B cell (primary cell): ENCODE results near the gene CHRNA4. TPM values are rescaled to one million over a fixed set of nuclear protein-coding genes. Genes with fewer than 3 reads are reported as not detected.

Experiments
- ATAC-seq: fragments of 200-7000 bp; cut with Tn5 transposase; one replicate; pipeline ENCODE4 v1.10.0; 2021; ENCODE audit warnings: low read depth, mild to moderate bottlenecking, moderate number of reproducible peaks, moderate library complexity
- CTCF ChIA-PET: fragments of 350-600 bp; sonication (Branson Sonifier 250); formaldehyde crosslinking; loops from one replicate; lab custom pipeline; 2021; ENCODE audit warnings: antibody characterized with exemption, inconsistent platforms; lab: Charles Lee
- POLR2A ChIA-PET: fragments of 350-600 bp; sonication (Branson Sonifier 250); formaldehyde crosslinking; loops from one replicate; lab custom pipeline; 2021; ENCODE audit warnings: antibody characterized with exemption; lab: Charles Lee
- DNase-seq: peaks from one replicate; pipeline ENCODE4 v3.0.0; 2013
- H2AFZ ChIP-seq: 2 replicates; pipeline ENCODE4 v1.6.1; 2012; ENCODE audit warnings: mild to moderate bottlenecking, low read depth, low read length; ENCODE audit not compliant: insufficient read depth, poor library complexity, severe bottlenecking
- H3K27ac ChIP-seq, 2 donors: 1 replicate in 1 of 2; 2 replicates in 1 of 2; pipeline ENCODE4 v1.5.1; 2012 to 2013; ENCODE audit warnings: low read length in 2 of 2, mild to moderate bottlenecking in 2 of 2, moderate library complexity in 1 of 2
- H3K27me3 ChIP-seq, 4 experiments: fragments of 200-600 bp in 1 of 4; sonication (generic) in 1 of 4; replicated peaks in 1 of 4; 1 replicate in 2 of 4; 2 replicates in 2 of 4; pipeline versions ENCODE4 v1.6.1 to v1.7.0; 2013 to 2016; ENCODE audit warnings: low read length in 3 of 4, mild to moderate bottlenecking in 2 of 4, mixed read lengths in 1 of 4, moderate library complexity in 1 of 4; ENCODE audit not compliant: insufficient read depth in 4 of 4, control insufficient read depth in 3 of 4; ENCODE audit errors: control extremely low read depth in 1 of 4
- H3K36me3 ChIP-seq, 2 experiments: replicated peaks in 1 of 2; 1 replicate in 1 of 2; 2 replicates in 1 of 2; pipeline versions ENCODE4 v1.6.1 to v1.7.1; 2013; ENCODE audit warnings: low read length in 1 of 2; ENCODE audit not compliant: insufficient read depth in 2 of 2, control insufficient read depth in 1 of 2; ENCODE audit errors: control extremely low read depth in 1 of 2, extremely low read depth in 1 of 2
- H3K4me1 ChIP-seq, 2 donors: fragments of 200-600 bp in 1 of 2; sonication (generic) in 1 of 2; 1 replicate in 1 of 2; 2 replicates in 1 of 2; pipeline versions ENCODE4 v1.5.1 to v1.6.1; 2013 to 2017; ENCODE audit warnings: low read length in 2 of 2; ENCODE audit not compliant: control insufficient read depth in 2 of 2, insufficient read depth in 2 of 2
- H3K4me2 ChIP-seq: replicated peaks from 2 replicates; pipeline ENCODE3; 2012; ENCODE audit warnings: mild to moderate bottlenecking, low read depth, low read length; ENCODE audit not compliant: poor library complexity, severe bottlenecking
- H3K4me3 ChIP-seq, 5 experiments: fragments of 200-600 bp in 1 of 5; sonication (generic) in 1 of 5; 1 replicate in 3 of 5; 2 replicates in 2 of 5; pipeline versions ENCODE4 v1.5.1 to v1.7.0; 2011 to 2016; ENCODE audit warnings: low read length in 4 of 5, mild to moderate bottlenecking in 4 of 5, low read depth in 2 of 5, control low read depth in 1 of 5, moderate library complexity in 1 of 5; ENCODE audit not compliant: insufficient read depth in 1 of 5; ENCODE audit errors: control extremely low read depth in 1 of 5, extremely low read depth in 1 of 5
- H3K79me2 ChIP-seq: fragments of 200-600 bp; sonication (generic); one replicate; pipeline ENCODE4 v1.6.0; 2016; ENCODE audit warnings: low read length; ENCODE audit not compliant: control insufficient read depth, insufficient read depth
- H3K9ac ChIP-seq: fragments of 200-600 bp; sonication (generic); 2 replicates; pipeline ENCODE4 v1.6.1; 2017; ENCODE audit warnings: mild to moderate bottlenecking, low read length, moderate library complexity
- H3K9me3 ChIP-seq, 3 donors: one replicate each; pipeline versions ENCODE4 v1.6.1 to v1.7.1; 2013; ENCODE audit warnings: low read length in 2 of 3; ENCODE audit not compliant: control insufficient read depth in 2 of 3, insufficient read depth in 1 of 3; ENCODE audit errors: control extremely low read depth in 1 of 3
- H4K20me1 ChIP-seq: 2 replicates; pipeline ENCODE4 v1.6.0; 2012; ENCODE audit warnings: mild to moderate bottlenecking, low read length; ENCODE audit not compliant: insufficient read depth, control insufficient read depth, poor library complexity, severe bottlenecking
- H3K27ac Mint-ChIP-seq: one replicate; pipeline ENCODE4 v1.8.0; 2021; ENCODE audit warnings: mixed read lengths
- H3K27me3 Mint-ChIP-seq: one replicate; pipeline ENCODE4 v1.8.0; 2021; ENCODE audit warnings: mixed read lengths
- H3K4me1 Mint-ChIP-seq: one replicate; pipeline ENCODE4 v1.8.0; 2021; ENCODE audit warnings: mixed read lengths
- H3K4me3 Mint-ChIP-seq: one replicate; pipeline ENCODE4 v1.8.0; 2021; ENCODE audit warnings: mixed read lengths
- H3K9me3 Mint-ChIP-seq: one replicate; pipeline ENCODE4 v1.8.0; 2022; ENCODE audit warnings: mixed read lengths; ENCODE audit not compliant: insufficient read depth
- EZH2 ChIP-seq: IDR thresholded peaks from 2 replicates; pipeline ENCODE4 v1.6.1; 2012; ENCODE audit warnings: borderline replicate concordance, low read depth, mild to moderate bottlenecking, moderate library complexity, low read length; ENCODE audit not compliant: insufficient read depth, poor library complexity, severe bottlenecking
- WGBS: methylation state at CpG from one replicate; pipeline ENCODE4 v1.1.5; 2013; ENCODE audit warnings: missing lambda C conversion rate; ENCODE audit not compliant: insufficient coverage; 5-methylcytosine and 5-hydroxymethylcytosine counted together
- intact Hi-C: fragments of 100-400 bp; cut with micrococcal nuclease; formaldehyde crosslinking; loops from one replicate; pipeline ENCODE4 v1.10.0; 2022
- polyA plus RNA-seq: library from polyadenylated mRNA; depleted of rRNA; stranded (reverse); fragments of >200 nt; gene quantifications from 2 replicates; pipeline ENCODE4 v1.2.3, GENCODE V29; 2012
- total RNA-seq, 2 donors: library from RNA; stranded (reverse); fragments of 120-200 nt in 1 of 2; gene quantifications; 1 replicate in 1 of 2; 2 replicates in 1 of 2; pipeline versions ENCODE4 v1.2.3 to v1.2.4, GENCODE V29; 2013 to 2022
- TF ChIP-seq, protein P1 (sequence below): fragments of 200-600 bp; IDR thresholded peaks from one replicate; pipeline ENCODE4 v1.8.0; 2022; ENCODE audit warnings: antibody characterized with exemption, mild to moderate bottlenecking

Gene CHRNA4
- total and polyA plus RNA-seq, 2 donors (not counting 1 experiment from before 2014, with no cell fraction given), result not detected

DNA sequence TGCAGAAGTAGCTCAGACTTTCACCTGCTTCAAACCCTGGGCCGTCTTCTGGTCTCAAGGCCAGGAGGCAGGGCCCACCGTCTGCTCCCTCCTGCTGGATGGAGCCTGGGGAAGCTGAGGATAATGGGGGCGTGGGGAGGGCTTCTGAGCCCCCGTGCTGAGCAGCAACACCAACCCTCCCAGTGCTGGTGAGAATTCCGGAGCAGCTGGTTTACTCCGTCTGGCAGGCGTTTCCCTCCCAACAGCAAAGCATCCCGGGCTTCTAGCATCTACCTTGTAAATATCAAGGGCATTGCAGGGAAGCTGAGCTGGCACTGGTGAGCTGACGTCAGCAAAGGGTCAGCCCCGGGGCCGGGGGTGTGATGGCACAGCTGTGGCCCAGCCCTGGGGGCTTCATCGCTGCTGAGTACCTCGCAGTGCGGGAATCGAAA is 16.8 kb upstream of the CHRNA4 start:
- H3K79me2 ChIP-seq, result no peaks in the 10 kb centered on the region
- no peak overlapping the region for H2AFZ ChIP-seq
- ChIA-PET POLR2A (no interaction called here), CTCF (no interaction called here)
- DNase-seq (no peak), ATAC-seq (no peak)
- H3K9me3 Mint-ChIP-seq, result no peaks in the 10 kb centered on the region
- no peak overlapping the region for H3K4me3 Mint-ChIP-seq
- 49% methylated on average over 13 of the region's 15 CpGs for WGBS
- no peaks in the 10 kb centered on the region for H3K36me3 ChIP-seq
- H3K4me1 ChIP-seq, result no peaks in the 10 kb centered on the region
- H4K20me1 ChIP-seq, result no peaks in the 10 kb centered on the region
- H3K9me3 ChIP-seq, result peaks cover 0 to 14% (median 0%) of the 10 kb centered on the region in 3 donors
- no peak overlapping the region for H3K4me3 ChIP-seq
- H3K9ac ChIP-seq, result no peak overlapping the region
- peaks cover 0 to 23% (median 0%) of the 10 kb centered on the region in 4 experiments for H3K27me3 ChIP-seq
- intact Hi-C loops, result no loop called here
- no peak overlapping the region for H3K4me2 ChIP-seq
- peaks cover 21% of the 10 kb centered on the region for H3K27me3 Mint-ChIP-seq
- no peak overlapping the region for H3K27ac Mint-ChIP-seq
- no peak overlapping the region for H3K27ac ChIP-seq
- no peak for TF ChIP-seq EZH2
- TF ChIP-seq, protein P1, sequence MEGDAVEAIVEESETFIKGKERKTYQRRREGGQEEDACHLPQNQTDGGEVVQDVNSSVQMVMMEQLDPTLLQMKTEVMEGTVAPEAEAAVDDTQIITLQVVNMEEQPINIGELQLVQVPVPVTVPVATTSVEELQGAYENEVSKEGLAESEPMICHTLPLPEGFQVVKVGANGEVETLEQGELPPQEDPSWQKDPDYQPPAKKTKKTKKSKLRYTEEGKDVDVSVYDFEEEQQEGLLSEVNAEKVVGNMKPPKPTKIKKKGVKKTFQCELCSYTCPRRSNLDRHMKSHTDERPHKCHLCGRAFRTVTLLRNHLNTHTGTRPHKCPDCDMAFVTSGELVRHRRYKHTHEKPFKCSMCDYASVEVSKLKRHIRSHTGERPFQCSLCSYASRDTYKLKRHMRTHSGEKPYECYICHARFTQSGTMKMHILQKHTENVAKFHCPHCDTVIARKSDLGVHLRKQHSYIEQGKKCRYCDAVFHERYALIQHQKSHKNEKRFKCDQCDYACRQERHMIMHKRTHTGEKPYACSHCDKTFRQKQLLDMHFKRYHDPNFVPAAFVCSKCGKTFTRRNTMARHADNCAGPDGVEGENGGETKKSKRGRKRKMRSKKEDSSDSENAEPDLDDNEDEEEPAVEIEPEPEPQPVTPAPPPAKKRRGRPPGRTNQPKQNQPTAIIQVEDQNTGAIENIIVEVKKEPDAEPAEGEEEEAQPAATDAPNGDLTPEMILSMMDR, result no peak
- H3K4me1 Mint-ChIP-seq, result no peaks in the 10 kb centered on the region

DNA sequence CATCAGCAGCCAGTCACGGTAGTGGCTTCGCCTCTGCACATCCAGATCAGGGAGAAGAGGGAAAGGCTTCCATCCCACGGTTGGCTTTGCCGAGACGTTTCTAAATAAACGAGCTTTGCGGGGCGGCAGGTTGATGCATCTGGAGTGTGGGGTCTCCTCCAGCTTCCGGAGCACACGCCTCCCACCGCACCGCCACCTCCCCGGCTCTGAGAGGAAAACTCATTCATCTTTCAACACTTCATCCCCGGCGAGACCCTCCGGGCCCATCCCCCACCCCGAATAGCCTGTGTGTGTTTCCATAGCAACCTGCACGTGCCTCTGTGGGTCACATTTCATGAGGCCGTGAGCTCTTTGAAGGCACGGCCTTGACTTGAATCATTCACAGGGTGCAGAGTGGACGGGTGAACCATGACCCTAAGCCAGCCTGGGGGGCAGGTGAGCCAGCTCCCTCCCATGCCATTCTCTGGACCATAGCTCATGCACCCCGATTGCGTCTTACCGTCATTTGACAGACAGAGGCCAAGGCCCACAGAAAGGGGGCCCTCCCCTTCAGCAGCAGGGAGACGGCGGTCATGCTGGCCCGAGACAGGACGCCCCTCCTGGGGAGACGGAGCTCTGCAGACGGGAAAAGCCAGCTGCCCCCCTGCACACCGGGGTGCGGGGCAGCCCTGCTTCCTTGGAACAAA is 16.2 kb upstream of the CHRNA4 start:
- H3K9me3 Mint-ChIP-seq, result no peaks in the 10 kb centered on the region
- peaks cover 0 to 23% (median 0%) of the 10 kb centered on the region in 4 experiments for H3K27me3 ChIP-seq
- no peak overlapping the region for H3K27ac Mint-ChIP-seq
- no peaks in the 10 kb centered on the region for H3K4me1 Mint-ChIP-seq
- no peak overlapping the region for H3K9ac ChIP-seq
- WGBS, result 8% methylated on average over 25 of the region's 32 CpGs
- intact Hi-C loops, result no loop called here
- no peak for TF ChIP-seq EZH2
- no peaks in the 10 kb centered on the region for H4K20me1 ChIP-seq
- peaks cover 0 to 12% (median 0%) of the 10 kb centered on the region in 3 donors for H3K9me3 ChIP-seq
- no peak overlapping the region for H3K4me3 Mint-ChIP-seq
- DNase-seq, result no peak
- no peak overlapping the region for H2AFZ ChIP-seq
- no peaks in the 10 kb centered on the region for H3K36me3 ChIP-seq
- ChIA-PET CTCF (no interaction called here), POLR2A (no interaction called here)
- H3K4me3 ChIP-seq, result no peak overlapping the region
- peaks cover 21% of the 10 kb centered on the region for H3K27me3 Mint-ChIP-seq
- H3K4me2 ChIP-seq, result no peak overlapping the region
- H3K4me1 ChIP-seq, result no peaks in the 10 kb centered on the region
- H3K27ac ChIP-seq, result no peak overlapping the region
- H3K79me2 ChIP-seq, result no peaks in the 10 kb centered on the region
- ATAC-seq, result no peak
